Astrocyte (in vitro differentiated cells and primary cell): ENCODE measurements around the gene HOXA2. TPM values are rescaled to one million over a fixed set of nuclear protein-coding genes. Genes with fewer than 3 reads are reported as not detected.

Source experiments
- DNase-seq: peaks from one replicate; pipeline ENCODE4 v3.0.0-alpha.2; 2010; ENCODE audit warnings: low read depth
- FAIRE-seq: peaks from 2 replicates; lab custom pipeline; 2011; peaks lifted over from hg19 to GRCh38; lab: Jason Lieb, UNC
- H2AFZ ChIP-seq: 2 replicates; pipeline ENCODE4 v1.6.0; 2012; ENCODE audit warnings: low read depth, low read length, inconsistent platforms
- H3K27ac ChIP-seq: 2 replicates; pipeline ENCODE4 v1.5.1; 2011; ENCODE audit warnings: low read depth, low read length, inconsistent platforms
- H3K27me3 ChIP-seq: 2 replicates; pipeline ENCODE4 v1.6.0; 2011; ENCODE audit warnings: low read length, inconsistent platforms; ENCODE audit not compliant: insufficient read depth
- H3K36me3 ChIP-seq: 2 replicates; pipeline ENCODE4 v1.5.1; 2011; ENCODE audit warnings: low read length, inconsistent platforms; ENCODE audit not compliant: insufficient read depth
- H3K4me1 ChIP-seq: 2 replicates; pipeline ENCODE4 v1.5.1; 2011; ENCODE audit warnings: low read length, inconsistent platforms; ENCODE audit not compliant: insufficient read depth
- H3K4me2 ChIP-seq: 2 replicates; pipeline ENCODE4 v1.6.0; 2012; ENCODE audit warnings: low read length, inconsistent platforms
- H3K4me3 ChIP-seq: 2 replicates; pipeline ENCODE4 v1.5.1; 2011; ENCODE audit warnings: low read depth, mild to moderate bottlenecking, low read length, inconsistent platforms; ENCODE audit not compliant: insufficient read depth
- H3K79me2 ChIP-seq: 2 replicates; pipeline ENCODE4 v1.6.0; 2012; ENCODE audit warnings: mild to moderate bottlenecking, low read length, inconsistent platforms; ENCODE audit not compliant: insufficient read depth
- H3K9ac ChIP-seq: 2 replicates; pipeline ENCODE4 v1.6.0; 2012; ENCODE audit warnings: mild to moderate bottlenecking, low read length, inconsistent platforms
- H3K9me3 ChIP-seq: 2 replicates; pipeline ENCODE4 v1.5.1; 2012; ENCODE audit warnings: low read depth, mild to moderate bottlenecking, low read length, inconsistent platforms; ENCODE audit not compliant: insufficient read depth
- H4K20me1 ChIP-seq: 2 replicates; pipeline ENCODE4 v1.6.0; 2012; ENCODE audit warnings: low read length, inconsistent platforms; ENCODE audit not compliant: insufficient read depth
- H3K27ac Mint-ChIP-seq: one replicate; pipeline ENCODE4 v1.8.0; 2021; ENCODE audit warnings: mild to moderate bottlenecking, mixed read lengths; ENCODE audit not compliant: unreplicated experiment
- H3K27me3 Mint-ChIP-seq: one replicate; pipeline ENCODE4 v1.8.0; 2021; ENCODE audit warnings: low read depth, mixed read lengths; ENCODE audit not compliant: unreplicated experiment
- H3K36me3 Mint-ChIP-seq: one replicate; pipeline ENCODE4 v1.8.0; 2021; ENCODE audit warnings: low read depth, mixed read lengths; ENCODE audit not compliant: unreplicated experiment
- H3K4me1 Mint-ChIP-seq: one replicate; pipeline ENCODE4 v1.8.0; 2021; ENCODE audit warnings: low read depth, mixed read lengths; ENCODE audit not compliant: unreplicated experiment
- H3K4me3 Mint-ChIP-seq: one replicate; pipeline ENCODE4 v1.8.0; 2021; ENCODE audit warnings: mild to moderate bottlenecking, moderate library complexity, mixed read lengths; ENCODE audit not compliant: unreplicated experiment
- H3K9me3 Mint-ChIP-seq: one replicate; pipeline ENCODE4 v1.8.0; 2021; ENCODE audit warnings: mild to moderate bottlenecking, mixed read lengths; ENCODE audit not compliant: unreplicated experiment
- CTCF ChIP-seq: IDR thresholded peaks from 2 replicates; pipeline ENCODE4 v1.5.1; 2011; ENCODE audit warnings: low read depth, mild to moderate bottlenecking, inconsistent platforms, low read length, moderate library complexity; ENCODE audit not compliant: insufficient read depth
- EZH2 ChIP-seq: IDR thresholded peaks from 2 replicates; pipeline ENCODE4 v1.6.1; 2012; ENCODE audit warnings: mild to moderate bottlenecking, low read length, inconsistent platforms; ENCODE audit not compliant: insufficient read depth
- total RNA-seq: library from RNA; stranded (reverse); gene quantifications from 2 replicates; pipeline ENCODE4 v1.2.1, GENCODE V29; 2021

The HOXA2 gene
- total RNA-seq, 1 donor from 2014 or later: not detected

- Histone ChIP-seq H3K27ac (peak overlapping the region; percentile 77), H4K20me1 (peaks cover 8% of the 10 kb centered on the region), H3K27me3 (peaks cover 73% of the 10 kb centered on the region), H3K36me3 (no peaks in the 10 kb centered on the region), H3K79me2 (peaks cover 41% of the 10 kb centered on the region), H3K4me1 (peaks cover 12% of the 10 kb centered on the region), H3K9ac (peak overlapping the region; percentile 87), H3K4me3 (peak overlapping the region; percentile 72), H2AFZ (no peak overlapping the region), H3K9me3 (no peaks in the 10 kb centered on the region), H3K4me2 (peak overlapping the region; percentile 91)
- peaks cover 5% of the 10 kb centered on the region for H3K36me3 Mint-ChIP-seq
- no peak for TF ChIP-seq CTCF
- TF ChIP-seq EZH2: no peak
- H3K4me3 Mint-ChIP-seq: no peak overlapping the region
- DNase-seq (peak; percentile 19), FAIRE-seq (no peak)
- H3K9me3 Mint-ChIP-seq: peaks cover 50% of the 10 kb centered on the region
- H3K4me1 Mint-ChIP-seq: peaks cover 2% of the 10 kb centered on the region
- H3K27ac Mint-ChIP-seq: no peak overlapping the region
- peaks cover 90% of the 10 kb centered on the region for H3K27me3 Mint-ChIP-seq
Observed at GRCh38 chr7:27099453-27100370, 2.8 kb downstream of the HOXA2 start.

- H3K27me3 ChIP-seq: peaks cover 75% of the 10 kb centered on the region
- H3K4me2 ChIP-seq: peak overlapping the region; percentile 91
- H4K20me1 ChIP-seq: peaks cover 8% of the 10 kb centered on the region
- peak overlapping the region; percentile 72 for H3K4me3 ChIP-seq
- FAIRE-seq (no peak), DNase-seq (peak; percentile 68)
- H3K79me2 ChIP-seq: peaks cover 41% of the 10 kb centered on the region
- peak overlapping the region; percentile 77 for H3K27ac ChIP-seq
- Mint-ChIP-seq H3K27ac (no peak overlapping the region), H3K9me3 (peaks cover 53% of the 10 kb centered on the region), H3K4me3 (no peak overlapping the region), H3K27me3 (peaks cover 90% of the 10 kb centered on the region), H3K36me3 (peaks cover 5% of the 10 kb centered on the region), H3K4me1 (peaks cover 2% of the 10 kb centered on the region)
- H2AFZ ChIP-seq: no peak overlapping the region
- no peak for TF ChIP-seq CTCF
- TF ChIP-seq EZH2: peak; percentile 22
- no peaks in the 10 kb centered on the region for H3K36me3 ChIP-seq
- H3K9ac ChIP-seq: peak overlapping the region; percentile 87
- peaks cover 6% of the 10 kb centered on the region for H3K4me1 ChIP-seq
- no peaks in the 10 kb centered on the region for H3K9me3 ChIP-seq
Observed at GRCh38 chr7:27098578-27099451, 3.7 kb downstream of the HOXA2 start.
